Fibroblast of skin of abdomen (primary cell): ENCODE results near the gene ZNF519. TPM values are rescaled to one million over a fixed set of nuclear protein-coding genes. Genes with fewer than 3 reads are reported as not detected.
"Not testable (repeated sequence)": the region's sequence is repeated elsewhere in the genome, so short reads cannot be mapped to it uniquely, and the experiment has no call there.

Source experiments
- DNase-seq: peaks from one replicate; pipeline ENCODE4 v3.0.0-alpha.2; 2013
- polyA plus RNA-seq, 2 experiments: library from polyadenylated mRNA; unstranded; fragments of 120-200 nt; gene quantifications; one replicate each; pipeline ENCODE4 v1.2.1, GENCODE V29; 2013; ENCODE audit not compliant: insufficient read length in 2 of 2

The ZNF519 gene
- 3.4 TPM for polyA plus RNA-seq (2013, experiment 1 of 2; ENCODE audit: insufficient read length)
- 3.2 TPM for polyA plus RNA-seq (2013, experiment 2 of 2; ENCODE audit: insufficient read length)

- DNase-seq, result peak; percentile 97
Measured at GRCh38 chr18:14132271-14132700, at the start of gene ZNF519. Gene ZNF519, minus strand, starts transcription at chr18:14132435. Its CDS starts 158 bp downstream, at chr18:14132277.

DNA sequence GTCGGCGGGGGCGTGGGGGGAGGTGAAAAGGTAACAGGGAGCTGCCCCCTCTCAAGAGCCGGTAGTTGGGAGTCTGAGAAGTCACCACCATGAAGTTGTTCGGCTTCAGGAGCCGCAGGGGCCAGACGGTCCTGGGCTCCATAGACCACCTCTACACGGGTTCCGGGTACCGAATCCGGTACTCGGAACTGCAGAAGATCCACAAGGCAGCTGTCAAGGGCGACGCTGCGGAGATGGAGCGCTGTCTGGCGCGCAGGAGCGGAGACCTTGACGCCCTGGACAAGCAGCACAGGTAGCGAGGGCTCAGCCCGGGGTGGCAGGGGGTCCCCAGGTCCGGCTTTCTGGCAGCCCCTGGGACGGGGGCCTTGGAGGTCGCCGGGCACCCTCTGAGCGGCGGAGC is 47.1 kb upstream of the ZNF519 start:
- DNase-seq, result no peak

DNA sequence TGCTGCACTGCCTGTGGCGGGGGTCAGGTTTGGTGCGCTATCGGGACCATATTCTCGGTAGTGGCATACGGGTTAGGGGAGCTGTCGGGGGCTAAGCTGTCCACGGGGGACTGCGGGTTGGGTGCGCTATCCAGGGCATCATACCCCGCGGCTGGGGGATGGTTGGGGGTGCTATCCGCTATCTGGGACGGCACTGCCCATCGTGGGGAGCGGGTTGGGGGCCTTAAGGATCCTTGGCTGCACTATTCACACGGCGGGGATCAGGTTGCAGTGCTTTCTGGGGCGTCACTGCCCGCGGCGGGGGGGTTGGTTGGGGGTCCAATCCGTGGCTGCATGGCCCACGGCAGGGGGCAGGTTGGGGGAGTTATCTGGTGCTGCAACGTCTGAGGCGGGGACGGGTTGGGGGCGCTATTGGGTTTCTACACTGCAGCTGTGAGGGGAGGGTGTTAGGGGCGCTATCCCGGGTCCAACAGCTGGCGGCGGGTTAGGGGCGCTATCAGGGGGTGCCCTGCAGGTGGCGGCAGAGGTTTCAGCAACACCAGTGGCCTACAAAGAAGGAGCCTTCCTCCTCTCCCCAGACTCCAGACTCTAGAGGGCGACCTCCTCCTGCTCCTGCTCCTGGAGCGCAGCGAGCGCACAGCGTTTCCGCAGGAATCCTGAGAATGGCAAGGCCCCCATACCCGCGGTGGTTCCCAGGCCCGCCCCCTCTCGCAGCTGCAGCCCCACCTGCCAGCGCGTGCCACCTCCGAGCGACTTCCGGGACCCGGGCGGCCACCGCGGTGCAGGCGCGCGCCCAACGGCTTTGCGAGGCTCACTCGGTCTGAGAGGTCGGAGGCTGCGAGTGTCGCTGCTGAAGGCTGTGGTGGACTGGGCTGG is 46.3 kb upstream of the ZNF519 start:
- peak; percentile 34 for DNase-seq

DNA sequence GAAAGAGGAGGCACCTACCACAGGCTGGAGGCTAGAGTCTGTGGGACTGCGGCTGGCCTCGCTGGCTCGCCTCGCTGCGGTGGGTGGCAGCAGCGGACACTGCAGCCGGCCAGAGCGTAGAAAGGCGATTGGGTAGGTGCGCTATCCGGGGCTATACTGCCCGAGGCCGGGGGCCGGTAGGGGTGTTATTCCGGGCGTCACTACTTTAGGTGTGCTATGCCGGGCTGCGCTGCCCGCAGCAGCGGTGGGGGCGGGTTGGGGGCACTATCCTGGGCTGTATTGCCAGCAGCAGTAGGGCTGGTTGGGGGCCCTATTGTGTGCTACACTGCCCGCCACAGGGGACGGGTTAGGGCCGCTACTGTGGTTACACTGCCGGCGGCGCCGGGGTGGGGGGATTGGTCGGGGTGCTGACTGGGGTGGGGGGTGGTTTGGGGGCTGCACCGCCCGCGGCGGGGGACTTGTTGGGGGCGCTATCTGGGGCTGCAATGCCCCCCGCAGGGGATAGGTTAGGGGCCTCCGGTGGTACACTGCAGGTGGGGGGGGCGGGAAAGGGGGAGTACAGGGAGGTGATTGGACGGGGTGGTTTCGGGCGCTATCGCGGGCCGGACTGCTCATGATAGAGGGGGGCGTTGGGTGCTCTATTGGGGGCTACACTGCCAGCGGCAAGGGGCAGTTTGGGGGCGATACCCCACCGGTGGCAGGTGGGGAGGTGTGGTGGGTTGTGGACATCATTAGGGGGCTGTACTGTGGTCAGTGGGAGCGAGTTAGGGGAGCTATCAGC is 45.5 kb upstream of the ZNF519 start:
- not testable (repeated sequence) for DNase-seq

GRCh38 chr18:14175404-14175803 is 43.2 kb upstream of the ZNF519 start:
- not testable (repeated sequence) for DNase-seq

DNA sequence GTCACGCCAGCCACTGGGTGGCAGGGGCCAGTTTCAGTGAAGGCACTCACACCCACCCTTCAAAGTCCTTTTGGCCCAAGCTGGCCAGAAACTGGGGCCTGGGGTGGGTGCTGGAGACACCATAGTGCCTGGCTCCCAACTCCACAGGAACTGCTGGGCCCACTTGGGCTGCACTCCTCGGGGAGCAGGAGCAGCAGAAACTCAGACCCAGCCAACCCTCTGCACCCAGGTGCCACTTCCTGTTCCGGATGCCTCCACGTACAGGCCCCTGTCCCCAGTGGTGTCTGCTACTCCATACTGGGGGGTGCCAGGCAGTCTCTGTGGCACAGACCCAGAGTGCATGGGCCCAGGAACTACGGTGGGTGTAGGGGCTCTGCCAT is 42.5 kb upstream of the ZNF519 start:
- no peak for DNase-seq

- DNase-seq, result not testable (repeated sequence)
Measured at GRCh38 chr18:14174002-14174705, 41.9 kb upstream of the ZNF519 start.

DNA sequence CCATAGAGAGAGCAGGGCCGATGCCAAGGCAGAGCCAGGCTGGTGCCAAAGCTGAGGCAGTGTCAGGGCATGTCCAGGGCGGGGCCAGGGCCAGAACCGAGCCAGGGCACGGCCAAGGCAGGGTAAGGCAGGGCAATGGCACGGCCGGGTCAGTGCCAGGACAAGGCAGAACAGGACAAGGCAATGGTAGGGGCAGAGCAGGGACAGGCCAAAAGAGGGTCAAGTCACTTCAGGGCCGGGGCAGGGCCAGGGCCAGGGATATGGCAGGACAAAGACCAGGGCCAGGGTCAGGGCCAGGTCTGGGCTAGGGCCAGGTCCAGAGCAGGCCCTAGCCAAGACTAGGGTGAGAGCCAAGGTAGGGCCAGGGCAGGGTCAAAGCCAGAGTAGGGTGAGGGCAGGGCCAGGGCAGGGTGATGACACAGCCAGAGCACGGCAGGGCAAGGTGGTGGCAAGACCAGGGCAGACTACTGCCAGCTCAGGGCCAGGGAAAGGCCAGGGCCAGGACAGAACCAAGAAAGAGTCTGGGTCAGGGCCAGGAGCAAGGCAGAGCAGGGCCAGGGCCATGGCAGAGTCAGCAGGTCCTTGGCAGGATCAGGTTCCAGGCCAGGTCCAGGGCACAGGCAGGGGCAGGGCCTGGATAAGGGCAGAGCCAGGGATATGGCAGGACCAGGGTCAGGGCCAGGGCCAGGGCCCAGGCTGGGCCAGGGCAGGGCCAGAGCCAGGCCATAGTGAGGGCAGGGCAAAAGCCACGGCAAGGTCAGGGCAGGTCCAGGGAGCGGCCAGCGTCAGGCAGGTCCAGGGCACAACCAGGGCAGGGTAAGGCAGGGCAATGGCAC is 41.1 kb upstream of the ZNF519 start:
- not testable (repeated sequence) for DNase-seq

DNA sequence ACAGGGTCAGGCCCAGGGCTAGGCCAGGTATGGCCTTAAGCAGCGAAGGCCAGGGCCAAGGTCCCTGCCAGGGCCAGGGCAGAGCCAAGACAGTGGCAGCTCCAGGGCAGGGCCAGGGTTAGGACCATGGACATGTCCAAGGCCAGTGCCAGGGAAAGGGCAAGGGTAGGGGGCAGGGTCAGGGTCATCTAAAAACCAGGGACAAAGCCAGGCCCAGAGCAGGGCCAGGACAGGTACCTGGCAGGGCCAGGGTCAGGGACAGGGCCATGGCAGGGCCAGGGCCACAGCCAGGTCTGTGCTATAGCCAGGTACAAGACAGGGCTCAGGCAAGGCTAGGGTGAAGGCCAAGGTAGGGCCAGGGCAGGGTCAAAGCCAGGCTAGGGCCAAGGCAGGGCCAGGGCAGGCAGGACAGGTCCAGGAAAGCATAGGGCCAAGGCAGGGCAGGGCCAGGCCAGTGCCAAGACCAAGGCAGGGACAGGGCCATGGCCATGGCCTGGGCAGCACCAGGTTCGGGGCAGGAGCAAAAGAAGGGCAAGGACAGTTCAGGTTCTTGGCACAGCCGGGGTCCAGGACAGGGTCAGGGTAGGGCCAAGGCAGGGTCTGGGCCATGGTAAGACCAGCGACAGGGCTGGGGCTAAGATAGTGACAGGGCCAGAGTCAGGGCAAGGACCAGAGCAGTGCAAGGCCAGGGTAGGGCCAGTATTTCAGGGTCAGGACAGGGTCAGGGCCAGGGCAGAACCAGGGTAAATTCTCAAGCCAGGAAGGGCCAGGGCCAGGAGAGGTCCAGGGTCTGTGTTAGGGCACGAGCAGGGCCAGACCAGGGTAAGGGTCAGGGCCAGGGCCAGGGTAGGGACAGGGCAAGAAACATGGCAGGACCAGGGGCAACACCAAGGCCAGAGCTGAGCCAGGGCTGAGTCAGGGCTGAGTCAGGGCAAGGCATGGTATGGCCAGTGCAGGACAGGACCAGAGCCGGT is 40.2 kb upstream of the ZNF519 start:
- not testable (repeated sequence) for DNase-seq

DNA sequence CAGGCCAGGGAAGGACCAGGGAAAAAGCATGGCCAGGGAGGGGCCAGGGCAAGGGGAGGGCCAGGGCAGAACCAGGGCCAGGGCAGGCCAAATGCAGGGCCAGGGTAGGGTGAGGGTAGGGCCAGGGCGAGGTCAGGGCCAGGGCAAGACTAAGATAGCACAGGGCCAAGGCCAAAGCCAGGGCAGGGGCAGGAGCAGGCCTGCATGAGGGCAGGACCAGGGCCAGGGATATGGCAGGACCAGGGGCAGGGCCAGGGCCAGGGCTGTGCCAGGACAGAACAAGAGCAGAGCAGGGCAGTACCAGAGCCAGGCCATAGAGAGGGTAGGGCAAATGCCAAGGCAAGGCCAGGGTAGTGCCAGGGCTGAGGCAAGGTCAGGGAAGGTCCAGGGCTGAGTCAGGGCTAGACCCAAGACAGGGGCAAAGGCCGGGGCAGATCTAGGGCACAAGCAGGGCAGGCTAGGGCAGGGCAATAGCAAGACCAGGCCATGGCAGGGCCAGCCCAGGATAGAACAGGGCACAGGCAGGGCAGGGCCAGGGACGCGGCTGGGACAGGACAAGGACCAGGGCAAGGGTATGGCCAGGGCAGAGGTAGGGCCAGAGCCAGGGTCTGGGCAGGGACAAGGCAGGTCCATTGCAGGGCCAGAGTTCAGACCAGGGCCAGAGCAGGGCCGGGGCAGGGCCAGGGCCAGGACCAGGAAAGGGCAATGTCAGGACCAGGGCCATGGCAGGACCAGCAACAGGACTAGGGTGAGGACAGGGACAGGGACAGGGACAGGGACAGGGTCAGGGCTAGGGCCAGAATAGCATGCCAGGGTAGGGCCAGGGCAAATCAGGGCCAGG is 39.3 kb upstream of the ZNF519 start:
- DNase-seq, result not testable (repeated sequence)

- DNase-seq, result not testable (repeated sequence)
Measured at GRCh38 chr18:14170367-14171036, 38.3 kb upstream of the ZNF519 start.

- not testable (repeated sequence) for DNase-seq
Measured at GRCh38 chr18:14162915-14163314, 30.7 kb upstream of the ZNF519 start.

GRCh38 chr18:14151564-14152113 is 19.4 kb upstream of the ZNF519 start:
- not testable (repeated sequence) for DNase-seq

DNA sequence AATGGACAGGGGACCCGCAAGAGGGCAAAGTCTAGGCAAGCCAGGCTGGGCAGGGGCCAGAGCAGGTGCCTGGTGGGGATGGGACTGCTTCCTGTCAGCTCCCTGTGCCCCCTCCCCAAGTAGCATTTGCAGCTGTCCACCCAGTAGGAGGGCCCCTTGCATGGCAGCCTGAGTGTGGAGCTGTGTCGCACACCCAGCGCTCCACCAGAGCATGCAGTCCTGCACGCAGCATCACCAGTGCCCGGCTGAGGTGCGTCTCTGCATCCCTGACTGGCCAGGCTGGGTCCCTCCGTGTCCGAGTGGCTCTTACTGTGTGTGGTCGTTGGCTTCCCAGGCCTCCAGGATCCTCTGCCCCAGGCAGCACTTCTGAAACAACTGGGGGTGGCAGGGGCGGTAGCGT is 18.5 kb upstream of the ZNF519 start:
- not testable (repeated sequence) for DNase-seq

- not testable (repeated sequence) for DNase-seq
Measured at GRCh38 chr18:14149916-14150420, 17.7 kb upstream of the ZNF519 start.

- not testable (repeated sequence) for DNase-seq
Measured at GRCh38 chr18:14149121-14149850, 17.1 kb upstream of the ZNF519 start.
